OCI-LY3 (cell line): ENCODE data around the gene ITPKB.

ENCODE experiments used
- H2AFZ ChIP-seq: fragments of 200-600, 300-600 bp; shearing (Covaris generic); 2 replicates; pipeline ENCODE4 v1.6.0; 2014; ENCODE audit warnings: antibody characterized with exemption, low read depth, low read length
- H3K27ac ChIP-seq: fragments of 200-600, 300-600 bp; sonication (generic); 2 replicates; pipeline ENCODE4 v1.5.1; 2014; ENCODE audit warnings: mild to moderate bottlenecking, low read length, moderate library complexity, mixed read lengths
- H3K27me3 ChIP-seq: fragments of 200-600, 300-600 bp; sonication (generic); 2 replicates; pipeline ENCODE4 v1.6.1; 2014; ENCODE audit warnings: low read depth, low read length, mixed read lengths
- H3K36me3 ChIP-seq: fragments of 200-600, 300-600 bp; sonication (generic); replicated peaks from 2 replicates; pipeline ENCODE3; 2014; ENCODE audit warnings: low read depth, low read length, mixed read lengths
- H3K4me1 ChIP-seq: fragments of 300-600, 200-600 bp; sonication (generic); 2 replicates; pipeline ENCODE4 v1.6.1; 2014; ENCODE audit warnings: low read length, mixed read lengths
- H3K4me2 ChIP-seq: fragments of 200-600, 300-600 bp; sonication (generic); 2 replicates; pipeline ENCODE4 v1.6.1; 2014; ENCODE audit warnings: low read length, mixed read lengths
- H3K4me3 ChIP-seq: fragments of 300-600, 200-600 bp; sonication (generic); 2 replicates; pipeline ENCODE4 v1.5.1; 2014; ENCODE audit warnings: antibody characterized with exemption, mild to moderate bottlenecking, low read length, moderate library complexity
- H3K79me2 ChIP-seq: fragments of 300-600, 200-600 bp; shearing (Covaris generic); 2 replicates; pipeline ENCODE4 v1.6.1; 2014; ENCODE audit warnings: mild to moderate bottlenecking, low read length, mixed read lengths
- H3K9ac ChIP-seq: fragments of 300-600, 200-600 bp; shearing (Covaris generic); 2 replicates; pipeline ENCODE4 v1.6.0; 2014; ENCODE audit warnings: mild to moderate bottlenecking, low read length, moderate library complexity
- H3K9me3 ChIP-seq: fragments of 200-600, 300-600 bp; shearing (Covaris generic); 2 replicates; pipeline ENCODE4 v1.6.1; 2014; ENCODE audit warnings: low read length, mixed read lengths; ENCODE audit not compliant: insufficient read depth
- H4K20me1 ChIP-seq: fragments of 200-600, 300-600 bp; sonication (generic); 2 replicates; pipeline ENCODE4 v1.6.1; 2016; ENCODE audit warnings: low read length, mixed read lengths; ENCODE audit not compliant: insufficient read depth
- EZH2phosphoT487 ChIP-seq: fragments of 200-600 bp; shearing (Covaris generic); IDR thresholded peaks from 2 replicates; pipeline ENCODE4 v1.6.1; 2018; ENCODE audit warnings: antibody characterized with exemption, mixed run types, low read depth
- TF ChIP-seq, protein P1 (sequence below): fragments of 200-600, 300-600 bp; sonication (generic); IDR thresholded peaks from 2 replicates; pipeline ENCODE4 v1.5.1; 2014; ENCODE audit warnings: antibody characterized with exemption, low read length, low read depth

The ITPKB gene

DNA sequence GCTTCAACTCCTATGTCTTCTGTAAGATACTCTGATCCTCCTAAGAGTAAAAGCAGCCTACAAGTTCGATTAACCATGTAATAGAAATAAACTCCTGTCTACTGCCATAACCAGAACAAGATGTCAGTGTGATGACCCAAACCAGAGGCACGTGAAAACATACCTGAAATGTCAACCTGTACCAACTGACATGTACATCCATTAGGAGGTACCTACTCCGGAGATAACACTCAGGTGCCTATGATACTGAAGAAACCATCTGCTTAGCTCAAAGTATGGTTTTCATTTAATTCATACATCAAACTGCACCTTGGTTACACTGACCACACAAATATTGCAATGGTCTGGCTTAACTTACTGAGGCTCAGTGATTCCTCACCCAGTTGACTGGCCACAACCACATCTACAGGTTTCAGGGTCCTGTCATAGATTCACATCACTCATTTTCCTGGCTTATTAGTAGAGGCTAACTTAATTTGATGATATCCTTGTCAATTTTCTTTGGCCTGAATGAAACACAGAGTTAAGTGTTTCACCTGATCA lies 4.4 kb downstream of the ITPKB start:
- no peaks in the 10 kb centered on the region for H3K9me3 ChIP-seq
- no peak for TF ChIP-seq EZH2phosphoT487
- TF ChIP-seq, protein P1, sequence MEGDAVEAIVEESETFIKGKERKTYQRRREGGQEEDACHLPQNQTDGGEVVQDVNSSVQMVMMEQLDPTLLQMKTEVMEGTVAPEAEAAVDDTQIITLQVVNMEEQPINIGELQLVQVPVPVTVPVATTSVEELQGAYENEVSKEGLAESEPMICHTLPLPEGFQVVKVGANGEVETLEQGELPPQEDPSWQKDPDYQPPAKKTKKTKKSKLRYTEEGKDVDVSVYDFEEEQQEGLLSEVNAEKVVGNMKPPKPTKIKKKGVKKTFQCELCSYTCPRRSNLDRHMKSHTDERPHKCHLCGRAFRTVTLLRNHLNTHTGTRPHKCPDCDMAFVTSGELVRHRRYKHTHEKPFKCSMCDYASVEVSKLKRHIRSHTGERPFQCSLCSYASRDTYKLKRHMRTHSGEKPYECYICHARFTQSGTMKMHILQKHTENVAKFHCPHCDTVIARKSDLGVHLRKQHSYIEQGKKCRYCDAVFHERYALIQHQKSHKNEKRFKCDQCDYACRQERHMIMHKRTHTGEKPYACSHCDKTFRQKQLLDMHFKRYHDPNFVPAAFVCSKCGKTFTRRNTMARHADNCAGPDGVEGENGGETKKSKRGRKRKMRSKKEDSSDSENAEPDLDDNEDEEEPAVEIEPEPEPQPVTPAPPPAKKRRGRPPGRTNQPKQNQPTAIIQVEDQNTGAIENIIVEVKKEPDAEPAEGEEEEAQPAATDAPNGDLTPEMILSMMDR: no peak
- no peak overlapping the region for H3K27ac ChIP-seq
- H3K36me3 ChIP-seq: peaks cover 24% of the 10 kb centered on the region
- peaks cover 3% of the 10 kb centered on the region for H3K4me1 ChIP-seq
- no peak overlapping the region for H3K4me3 ChIP-seq
- no peaks in the 10 kb centered on the region for H3K27me3 ChIP-seq
- H3K9ac ChIP-seq: no peak overlapping the region
- H3K79me2 ChIP-seq: peaks cover 5% of the 10 kb centered on the region; the same call in 1 of the 2 replicates
- no peak overlapping the region for H2AFZ ChIP-seq
- H3K4me2 ChIP-seq: no peak overlapping the region
- H4K20me1 ChIP-seq: 0 out of 2 replicates have a peak, but pooled peaks cover 10% of the 10 kb centered on the region

DNA sequence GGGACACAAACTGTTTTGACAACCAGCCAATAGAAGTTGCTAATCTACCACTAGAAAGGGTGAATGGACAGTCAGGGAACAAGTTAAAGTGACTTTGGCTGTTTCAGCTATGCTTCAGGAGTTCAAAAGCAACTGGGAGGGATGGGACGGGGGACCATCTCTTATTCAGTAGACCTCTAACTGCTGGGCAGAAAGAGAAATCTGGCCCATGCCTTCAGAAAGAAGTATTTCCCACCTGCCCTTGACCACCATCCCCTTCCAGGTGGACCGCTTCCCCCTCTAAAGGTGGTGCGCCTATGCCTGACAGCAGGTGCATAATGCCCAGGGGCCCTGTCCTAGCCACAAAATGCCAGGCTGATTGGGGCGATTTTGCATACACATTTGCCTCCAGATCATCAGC lies 5.2 kb downstream of the ITPKB start:
- H3K79me2 ChIP-seq: peaks cover 6% of the 10 kb centered on the region
- H3K27ac ChIP-seq: no peak overlapping the region
- H3K36me3 ChIP-seq: peaks cover 24% of the 10 kb centered on the region
- no peaks in the 10 kb centered on the region for H3K9me3 ChIP-seq
- H3K9ac ChIP-seq: no peak overlapping the region
- 0 out of 2 replicates have a peak, but pooled peaks cover 10% of the 10 kb centered on the region for H4K20me1 ChIP-seq
- TF ChIP-seq, protein P1: no peak
- TF ChIP-seq EZH2phosphoT487: no peak
- H3K4me3 ChIP-seq: no peak overlapping the region
- H2AFZ ChIP-seq: no peak overlapping the region
- H3K27me3 ChIP-seq: no peaks in the 10 kb centered on the region
- H3K4me2 ChIP-seq: no peak overlapping the region
- no peaks in the 10 kb centered on the region; the same call in 1 of the 2 replicates for H3K4me1 ChIP-seq

DNA sequence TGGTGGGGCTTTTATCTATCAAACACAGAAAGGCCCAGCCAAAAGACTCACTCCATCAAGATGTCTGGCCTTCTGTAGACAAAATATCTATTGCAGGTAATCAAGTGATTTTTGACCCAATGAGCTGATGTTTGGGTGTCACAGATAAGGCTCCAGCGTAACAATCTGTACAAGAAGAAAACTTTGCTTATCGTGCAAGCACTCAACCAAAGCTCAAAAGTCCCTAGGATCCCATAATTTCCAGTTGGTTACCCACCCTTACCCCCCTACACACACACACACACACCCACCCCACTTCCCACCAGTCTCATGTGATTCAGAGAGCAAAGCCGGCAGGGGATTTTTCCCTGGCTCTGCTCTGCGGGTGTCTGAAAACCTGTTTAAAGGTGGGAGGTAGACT lies 5.8 kb downstream of the ITPKB start:
- Histone ChIP-seq H2AFZ (no peak overlapping the region), H3K4me2 (no peak overlapping the region), H3K9ac (no peak overlapping the region), H3K79me2 (peaks cover 10% of the 10 kb centered on the region), H4K20me1 (0 out of 2 replicates have a peak, but pooled peaks cover 10% of the 10 kb centered on the region), H3K4me3 (no peak overlapping the region), H3K4me1 (no peaks in the 10 kb centered on the region; the same call in 1 of the 2 replicates), H3K27ac (no peak overlapping the region), H3K9me3 (no peaks in the 10 kb centered on the region), H3K36me3 (peaks cover 30% of the 10 kb centered on the region), H3K27me3 (no peaks in the 10 kb centered on the region)
- TF ChIP-seq, protein P1: no peak
- no peak for TF ChIP-seq EZH2phosphoT487

DNA sequence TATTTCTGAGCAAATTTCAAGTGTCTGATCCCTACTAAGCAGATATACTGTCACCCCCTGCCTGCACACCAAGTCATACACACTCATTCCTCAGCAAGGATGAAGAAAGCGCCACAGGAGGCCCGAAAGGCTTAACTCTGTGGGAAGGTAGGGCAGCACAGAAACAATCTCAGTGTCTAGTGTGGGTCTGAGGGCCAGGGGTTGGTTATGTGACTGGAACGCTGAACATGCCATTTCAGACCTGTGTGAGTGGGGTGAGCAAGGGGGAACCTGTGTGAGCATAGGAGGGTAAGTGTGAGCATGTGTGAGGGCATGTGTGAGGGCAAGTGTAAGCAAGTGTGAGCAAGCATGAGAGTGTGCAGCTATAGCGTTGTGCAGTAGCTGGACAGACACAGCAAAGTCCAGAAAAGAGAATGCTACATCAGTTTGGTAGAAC lies 6.2 kb downstream of the ITPKB start:
- Histone ChIP-seq H3K4me3 (no peak overlapping the region), H3K4me1 (no peaks in the 10 kb centered on the region; the same call in 1 of the 2 replicates), H3K27me3 (no peaks in the 10 kb centered on the region), H3K9ac (no peak overlapping the region), H3K27ac (no peak overlapping the region), H3K9me3 (no peaks in the 10 kb centered on the region), H3K79me2 (peaks cover 10% of the 10 kb centered on the region), H3K4me2 (no peak overlapping the region), H3K36me3 (peaks cover 34% of the 10 kb centered on the region), H4K20me1 (0 out of 2 replicates have a peak, but pooled peaks cover 10% of the 10 kb centered on the region), H2AFZ (no peak overlapping the region)
- TF ChIP-seq EZH2phosphoT487: no peak
- TF ChIP-seq, protein P1: no peak
